ENCODE results near the gene CDS2. TPM values are rescaled to one million over a fixed set of nuclear protein-coding genes. Genes with fewer than 3 reads are reported as not detected.

Gene CDS2
- total RNA-seq, 1 donor from 2014 or later: 46.9 TPM

DNA sequence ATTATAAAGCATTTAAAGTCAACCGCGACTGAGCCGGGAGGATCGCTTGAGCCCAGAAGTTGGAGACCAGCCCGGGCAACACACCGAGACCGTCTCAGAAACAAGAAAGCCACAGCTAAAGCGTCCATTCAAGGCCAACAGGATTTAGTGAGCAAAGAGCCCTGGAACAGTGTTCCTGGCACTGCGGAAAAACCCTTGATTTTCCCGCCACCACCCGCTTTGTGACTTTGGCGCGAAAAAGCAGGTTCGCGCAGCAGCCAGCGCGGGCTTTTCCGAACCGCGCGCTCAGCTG is 7.7 kb upstream of the CDS2 start:
- peaks cover 6% of the 10 kb centered on the region for H3K36me3 Mint-ChIP-seq (ENCODE audit: low read depth)
- H3K27ac Mint-ChIP-seq (ENCODE audit: unreplicated experiment): peak overlapping the region; percentile 61
- no peaks in the 10 kb centered on the region for H3K27me3 Mint-ChIP-seq (ENCODE audit: low read depth)
- TF ChIP-seq CTCF (IDR thresholded peaks at IDR 0.05): no peak
- H3K4me3 Mint-ChIP-seq (ENCODE audit: unreplicated experiment): peak overlapping the region; percentile 85
- no peak for DNase-seq (ENCODE audit: low spot score)
- peaks cover 28% of the 10 kb centered on the region for H3K4me1 Mint-ChIP-seq (ENCODE audit: low read depth)
- no peaks in the 10 kb centered on the region for H3K9me3 Mint-ChIP-seq (ENCODE audit: low read depth)

DNA sequence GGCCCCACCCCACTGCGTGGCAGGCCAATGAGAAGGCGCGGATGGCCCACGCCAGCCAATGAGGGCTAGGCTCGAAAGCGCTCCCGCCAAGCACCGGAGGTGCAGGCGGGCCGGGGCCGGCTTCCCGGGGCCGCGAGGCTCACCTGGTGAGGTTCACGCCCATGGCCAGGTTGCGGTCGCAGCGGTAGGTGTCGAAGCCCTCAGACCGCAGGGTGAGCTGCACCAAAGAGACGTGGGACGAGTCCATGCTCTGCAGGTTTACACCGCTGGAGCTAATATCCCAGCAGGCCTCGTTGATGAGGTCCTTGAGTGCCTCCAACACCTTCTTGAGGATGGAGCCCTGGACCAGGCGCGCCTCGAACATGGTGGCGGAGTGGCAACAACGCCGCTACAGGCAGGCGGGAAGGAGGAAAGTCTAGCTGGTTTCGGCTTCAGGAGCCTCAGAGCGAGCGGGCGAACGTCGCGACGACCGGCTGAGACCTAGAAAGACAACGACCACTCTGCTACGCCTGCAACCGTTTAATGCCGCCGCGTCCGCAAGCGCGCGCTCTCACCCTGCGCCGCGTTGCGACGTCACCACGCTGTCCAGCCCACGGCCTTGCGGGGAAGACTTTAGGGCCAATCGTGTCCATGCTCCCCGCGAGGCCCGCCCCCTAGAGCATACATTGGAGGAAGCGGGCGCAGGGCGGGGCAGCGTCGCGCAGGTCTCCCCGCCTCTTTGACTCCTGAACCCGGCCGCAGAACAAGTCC is 7.2 kb upstream of the CDS2 start, which contains the start of gene PCNA:
Gene PCNA (minus strand): TSS at position 524 of the 750 bp plus-strand sequence. CDS start 160 bp downstream, at position 364.
- H3K4me1 Mint-ChIP-seq (ENCODE audit: low read depth): peaks cover 28% of the 10 kb centered on the region
- peaks cover 6% of the 10 kb centered on the region for H3K36me3 Mint-ChIP-seq (ENCODE audit: low read depth)
- H3K27me3 Mint-ChIP-seq (ENCODE audit: low read depth): no peaks in the 10 kb centered on the region
- H3K27ac Mint-ChIP-seq (ENCODE audit: unreplicated experiment): peak within 1 kb of the TSS; percentile 98
- no peaks in the 10 kb centered on the region for H3K9me3 Mint-ChIP-seq (ENCODE audit: low read depth)
- DNase-seq (ENCODE audit: low spot score): peak; percentile 97
- no peak for TF ChIP-seq CTCF (IDR thresholded peaks at IDR 0.05)
- peak within 1 kb of the TSS; percentile 85 for H3K4me3 Mint-ChIP-seq (ENCODE audit: unreplicated experiment)

DNA sequence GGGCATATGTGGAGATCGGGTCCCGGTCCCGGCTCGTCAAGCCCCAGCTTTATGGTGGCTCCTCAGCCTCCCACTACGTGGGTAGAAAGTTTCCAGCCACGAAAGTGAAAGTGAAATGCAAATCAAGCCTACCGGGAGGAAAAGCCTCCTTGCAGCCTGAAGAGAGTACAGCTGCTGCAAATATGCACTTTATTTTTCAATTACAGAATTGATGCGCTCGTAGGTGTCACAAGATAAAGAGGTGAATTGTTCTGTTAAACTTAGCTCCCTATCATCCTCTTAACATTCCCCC is 6.7 kb upstream of the CDS2 start:
- no peak for DNase-seq (ENCODE audit: low spot score)
- peak overlapping the region; percentile 85 for H3K4me3 Mint-ChIP-seq (ENCODE audit: unreplicated experiment)
- no peaks in the 10 kb centered on the region for H3K27me3 Mint-ChIP-seq (ENCODE audit: low read depth)
- no peaks in the 10 kb centered on the region for H3K9me3 Mint-ChIP-seq (ENCODE audit: low read depth)
- H3K4me1 Mint-ChIP-seq (ENCODE audit: low read depth): peaks cover 28% of the 10 kb centered on the region
- H3K27ac Mint-ChIP-seq (ENCODE audit: unreplicated experiment): peak overlapping the region; percentile 98
- no peak for TF ChIP-seq CTCF (IDR thresholded peaks at IDR 0.05)
- peaks cover 5% of the 10 kb centered on the region for H3K36me3 Mint-ChIP-seq (ENCODE audit: low read depth)

DNA sequence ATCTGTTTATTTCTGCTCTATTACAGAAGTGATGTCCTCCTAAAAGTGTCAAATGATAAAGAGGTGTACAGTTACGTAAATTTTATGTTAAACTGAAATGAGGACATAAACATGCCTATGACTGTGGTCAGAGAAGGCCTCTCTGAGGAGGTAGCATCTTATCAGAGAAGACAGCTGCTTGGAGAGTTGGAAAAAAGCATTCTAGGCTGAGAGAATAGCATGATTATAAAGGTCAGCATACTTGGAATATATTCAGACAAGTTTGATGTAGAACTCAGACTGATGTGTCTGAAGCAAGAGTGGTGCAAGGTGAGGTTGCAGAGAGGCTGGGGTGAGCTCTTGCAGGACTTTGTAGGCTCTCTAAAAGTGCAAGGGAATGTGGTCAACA is 3.9 kb upstream of the CDS2 start:
- no peak for DNase-seq (ENCODE audit: low spot score)
- H3K4me3 Mint-ChIP-seq (ENCODE audit: unreplicated experiment): no peak overlapping the region
- H3K9me3 Mint-ChIP-seq (ENCODE audit: low read depth): no peaks in the 10 kb centered on the region

GRCh38 chr20:5127204-5127858 is 523 bp downstream of the CDS2 start:
- Mint-ChIP-seq H3K4me1 (ENCODE audit: low read depth) (peaks cover 34% of the 10 kb centered on the region), H3K27me3 (ENCODE audit: low read depth) (no peaks in the 10 kb centered on the region), H3K36me3 (ENCODE audit: low read depth) (no peaks in the 10 kb centered on the region), H3K9me3 (ENCODE audit: low read depth) (no peaks in the 10 kb centered on the region), H3K4me3 (ENCODE audit: unreplicated experiment) (peak overlapping the region; percentile 96), H3K27ac (ENCODE audit: unreplicated experiment) (peak overlapping the region; percentile 93)
- no peak for TF ChIP-seq CTCF (IDR thresholded peaks at IDR 0.05)
- DNase-seq (ENCODE audit: low spot score): no peak

More for the DNA sequence above, 3.9 kb upstream of the CDS2 start:
- H3K36me3 Mint-ChIP-seq (ENCODE audit: low read depth): no peaks in the 10 kb centered on the region
- H3K4me1 Mint-ChIP-seq (ENCODE audit: low read depth): peaks cover 35% of the 10 kb centered on the region
- TF ChIP-seq CTCF (IDR thresholded peaks at IDR 0.05): no peak
- no peak overlapping the region for H3K27ac Mint-ChIP-seq (ENCODE audit: unreplicated experiment)
- H3K27me3 Mint-ChIP-seq (ENCODE audit: low read depth): no peaks in the 10 kb centered on the region
